Measurements from ENCODE around the gene PRKCQ.
A peak's percentile ranks its signal among the peaks of the same experiment; 100 is the strongest.

PRKCQ gene

DNA sequence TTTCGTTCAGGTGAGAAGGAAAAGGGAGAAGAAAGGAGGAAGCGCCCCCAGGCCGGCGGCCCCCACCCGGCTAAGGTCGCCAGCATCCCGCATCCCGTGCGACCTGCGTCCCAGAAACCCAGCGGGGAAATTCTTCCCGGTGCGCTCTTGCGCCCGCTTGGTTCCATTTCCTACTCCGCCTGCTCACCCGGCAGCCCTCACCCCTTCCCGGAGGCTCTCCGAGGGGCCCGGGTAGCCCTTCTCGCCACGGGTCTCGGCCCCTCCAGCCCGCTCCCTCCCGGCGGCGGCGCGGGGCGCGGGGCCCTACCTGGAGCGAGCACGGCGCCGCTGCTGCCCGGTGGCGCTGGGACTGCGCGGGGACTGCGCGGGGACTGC is at the start of gene PRKCQ:
Gene PRKCQ (minus strand): TSS at position 373 of the 375 bp plus-strand sequence. CDS start 65,141 bp downstream, outside the sequence.
- DNase-seq (ENCODE audit: low read depth): peak; percentile 27

DNA sequence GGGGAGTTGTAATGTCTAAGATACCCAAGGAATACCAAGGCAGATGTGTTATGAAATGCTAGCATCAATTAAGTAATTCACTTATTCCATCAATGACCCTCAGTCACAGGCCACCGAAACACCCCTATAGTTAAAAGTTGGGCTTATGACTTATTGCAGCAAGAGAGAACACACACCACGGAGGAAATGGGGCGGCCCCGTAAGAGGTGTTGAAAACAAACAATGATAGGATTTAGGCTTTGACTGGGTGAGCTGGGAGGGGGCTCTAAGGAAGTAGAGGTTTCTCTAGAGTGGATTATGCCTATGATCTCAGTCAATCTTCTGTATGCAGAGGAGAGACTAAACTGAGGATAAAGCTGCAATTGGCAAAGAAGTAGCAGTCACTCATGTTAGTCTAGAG is 45.4 kb upstream of the PRKCQ start:
- no peak for DNase-seq (ENCODE audit: low read depth)

DNA sequence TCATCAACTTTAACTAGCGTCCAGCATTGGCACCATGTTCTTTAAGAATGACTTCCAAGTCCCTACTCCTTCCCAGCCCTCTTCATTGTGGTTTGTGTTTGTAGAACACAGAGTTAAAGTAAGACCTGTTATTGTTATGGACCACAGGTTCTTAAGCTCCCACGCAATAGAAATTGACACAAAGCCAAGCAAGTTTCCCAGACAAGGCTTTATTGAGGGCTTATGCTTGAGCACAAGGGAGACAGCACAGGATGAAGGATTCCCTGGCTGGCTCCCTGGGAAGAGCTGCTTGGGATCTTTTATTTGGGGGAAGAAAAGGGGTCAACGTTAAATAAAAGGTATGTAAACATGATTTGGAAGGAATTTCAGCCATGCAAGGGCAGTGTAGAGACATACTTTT is 44.3 kb upstream of the PRKCQ start:
- peak; percentile 7 for DNase-seq (ENCODE audit: low read depth)

DNA sequence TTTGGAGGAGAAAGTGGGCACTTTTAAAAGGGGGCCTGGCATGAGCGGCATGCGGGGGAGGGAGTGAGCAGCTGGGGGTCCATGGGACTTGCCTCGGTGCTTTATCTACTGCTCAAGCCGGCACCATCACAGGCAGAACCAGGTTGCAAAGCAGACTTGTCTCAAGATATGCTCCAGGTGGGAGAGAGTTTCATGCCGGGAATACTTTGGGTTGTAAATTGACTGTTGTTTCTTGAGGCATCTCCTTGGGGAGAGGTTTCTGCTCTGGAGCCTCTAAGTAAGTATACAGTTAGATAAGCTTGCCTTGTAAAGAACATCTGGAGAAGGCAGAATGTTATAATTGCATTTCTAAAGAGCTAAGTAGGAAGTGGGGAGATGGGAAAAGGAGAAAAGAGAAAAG is 42.8 kb upstream of the PRKCQ start:
- no peak for DNase-seq (ENCODE audit: low read depth)

GRCh38 chr10:6621536-6621935 is 41.5 kb upstream of the PRKCQ start:
- no peak for DNase-seq (ENCODE audit: low read depth)

- no peak for DNase-seq (ENCODE audit: low read depth)
Measured at GRCh38 chr10:6619660-6620059, 39.6 kb upstream of the PRKCQ start.

DNA sequence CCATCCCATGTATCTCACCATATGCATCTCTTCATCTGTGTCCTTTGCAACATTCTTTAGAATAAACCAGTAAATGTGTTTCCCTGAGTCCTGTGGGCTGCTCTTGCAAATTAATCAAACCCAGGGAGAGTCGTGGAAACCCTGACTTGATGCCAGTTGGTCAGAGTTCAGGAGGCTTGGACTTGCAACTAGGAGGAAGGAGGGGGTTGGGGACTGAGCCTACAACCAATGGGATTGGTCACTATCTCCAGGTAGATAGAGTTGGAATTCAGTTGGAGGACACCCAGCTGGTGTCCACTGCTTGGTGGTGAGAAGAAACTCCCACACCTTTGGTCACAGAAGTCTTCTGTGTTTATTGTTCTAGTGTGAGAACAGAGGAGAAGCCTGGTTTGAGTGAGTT is 38.3 kb upstream of the PRKCQ start:
- no peak for DNase-seq (ENCODE audit: low read depth)

GRCh38 chr10:6617309-6618076 is 37.4 kb upstream of the PRKCQ start:
- no peak for DNase-seq (ENCODE audit: low read depth)

- no peak for DNase-seq (ENCODE audit: low read depth)
Measured at GRCh38 chr10:6615971-6616370, 35.9 kb upstream of the PRKCQ start.

- DNase-seq (ENCODE audit: low read depth): no peak
Measured at GRCh38 chr10:6612371-6612770, 32.3 kb upstream of the PRKCQ start.

- no peak for DNase-seq (ENCODE audit: low read depth)
Measured at GRCh38 chr10:6610647-6611046, 30.6 kb upstream of the PRKCQ start.

- DNase-seq (ENCODE audit: low read depth): no peak
Measured at GRCh38 chr10:6609625-6610024, 29.5 kb upstream of the PRKCQ start.

DNA sequence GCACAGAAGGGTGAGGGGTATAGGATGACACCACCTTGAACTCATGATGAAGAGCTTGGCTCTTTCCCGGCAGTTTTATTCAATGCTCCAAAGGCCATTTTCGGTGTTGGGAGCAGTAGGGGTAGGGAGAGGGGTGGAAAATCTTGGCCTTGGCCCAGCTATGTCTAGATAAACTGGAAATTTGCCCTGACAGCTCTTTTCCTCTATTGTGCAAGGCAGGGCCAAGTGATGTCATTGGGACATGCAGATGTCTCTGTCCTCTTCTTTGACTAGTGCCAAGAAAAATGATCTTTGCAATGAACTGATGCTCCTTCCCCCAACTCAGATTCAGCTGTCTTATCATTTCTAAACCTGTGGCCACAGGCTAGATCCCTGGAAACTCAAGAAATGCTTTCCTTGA is 27.7 kb upstream of the PRKCQ start:
- DNase-seq (ENCODE audit: low read depth): no peak

- no peak for DNase-seq (ENCODE audit: low read depth)
Measured at GRCh38 chr10:6607182-6607581, 27.1 kb upstream of the PRKCQ start.

DNA sequence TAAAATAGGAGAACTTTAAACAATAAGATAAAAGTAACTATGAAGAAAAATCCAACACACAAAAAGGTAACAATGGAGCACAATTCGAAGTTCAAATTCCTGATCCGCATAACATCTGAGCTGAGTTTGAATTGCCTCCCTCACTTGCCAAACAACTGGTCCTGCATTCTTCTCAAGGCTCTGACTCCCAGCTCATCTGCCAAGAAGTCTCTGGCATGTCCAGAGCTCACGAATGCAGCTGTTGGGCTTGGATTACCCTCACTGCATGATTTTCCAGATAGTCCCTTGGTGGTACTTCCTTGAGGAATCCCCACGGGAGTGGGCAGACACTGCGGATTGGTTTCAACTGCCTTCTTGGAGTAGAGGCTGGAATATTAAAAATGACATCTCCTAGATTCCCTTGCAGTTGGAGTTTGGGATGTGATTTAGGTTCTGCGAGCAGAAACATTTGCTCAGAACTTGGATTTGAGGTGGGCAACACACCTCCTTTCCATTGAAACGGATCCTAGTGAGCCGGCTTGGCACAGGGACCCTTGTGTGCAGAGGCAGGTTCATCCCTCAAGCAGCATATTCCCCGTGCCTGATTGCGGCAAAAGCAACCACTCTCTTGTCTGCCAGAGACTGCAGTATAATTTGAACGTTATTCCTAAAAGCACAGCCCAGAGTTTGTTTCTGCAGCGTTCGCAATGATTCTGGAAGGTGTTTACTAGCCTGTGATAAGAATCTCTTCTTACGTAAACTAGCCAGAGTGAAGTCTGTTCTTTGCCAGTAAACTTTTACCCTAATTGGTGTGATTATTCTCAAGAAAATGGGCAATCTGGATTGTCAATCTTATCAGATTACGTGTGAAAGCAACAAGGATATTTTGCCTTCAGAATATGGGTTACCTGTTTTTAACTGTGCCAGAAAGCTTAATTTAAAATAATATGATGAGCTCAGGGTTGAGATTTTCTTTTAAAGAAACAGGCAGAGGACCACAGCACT is 23.4 kb upstream of the PRKCQ start:
- no peak for DNase-seq (ENCODE audit: low read depth)

DNA sequence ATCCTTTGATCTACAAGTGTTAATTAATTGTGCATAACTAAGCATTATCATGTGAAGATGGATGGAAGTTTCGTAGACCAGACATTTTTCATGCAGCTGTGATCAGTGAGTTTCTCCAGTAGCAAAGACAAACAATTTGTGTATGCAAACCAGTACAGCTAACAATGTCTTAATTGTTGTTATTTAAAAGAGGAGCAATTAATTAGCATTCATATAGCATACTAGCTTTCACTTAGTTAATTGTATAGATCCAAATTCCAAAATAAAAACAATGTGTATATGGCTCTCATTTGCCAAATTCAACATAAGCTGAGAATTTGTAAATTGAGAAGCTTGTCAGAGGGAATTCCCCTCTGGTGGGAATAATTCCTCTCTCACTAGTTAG is 22.6 kb upstream of the PRKCQ start:
- DNase-seq (ENCODE audit: low read depth): no peak

DNA sequence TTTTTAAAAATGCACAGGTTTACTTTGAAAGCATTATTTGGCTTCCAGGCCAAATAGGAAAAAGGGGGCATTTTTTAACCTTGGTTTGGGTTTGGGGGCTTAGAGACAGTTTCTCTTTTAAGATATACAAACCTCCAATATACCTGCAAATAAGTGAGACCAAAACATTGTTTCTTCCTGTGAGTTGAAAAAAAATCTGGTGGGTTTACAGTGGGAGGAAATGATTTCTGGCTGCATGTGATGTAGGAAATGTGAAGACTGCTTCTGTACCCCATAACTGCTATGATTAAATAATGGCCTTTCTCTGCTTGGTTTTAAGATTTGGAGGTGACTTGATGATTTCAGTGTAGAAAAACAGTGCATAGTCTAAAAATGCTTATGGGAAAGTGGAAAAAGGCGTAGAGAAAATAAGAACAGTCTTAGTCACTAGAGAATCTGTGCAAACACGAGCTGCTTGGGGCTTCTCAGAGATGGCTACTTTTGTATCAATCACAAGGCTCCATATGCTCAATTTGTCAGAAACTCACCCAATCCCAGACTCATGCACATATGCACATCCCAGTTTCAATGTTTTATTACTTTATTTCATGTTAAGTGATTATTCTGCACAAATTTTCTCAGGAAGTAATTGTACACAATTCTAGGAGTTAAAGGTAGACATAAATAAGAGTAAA is 22.1 kb upstream of the PRKCQ start:
- DNase-seq (ENCODE audit: low read depth): no peak

DNA sequence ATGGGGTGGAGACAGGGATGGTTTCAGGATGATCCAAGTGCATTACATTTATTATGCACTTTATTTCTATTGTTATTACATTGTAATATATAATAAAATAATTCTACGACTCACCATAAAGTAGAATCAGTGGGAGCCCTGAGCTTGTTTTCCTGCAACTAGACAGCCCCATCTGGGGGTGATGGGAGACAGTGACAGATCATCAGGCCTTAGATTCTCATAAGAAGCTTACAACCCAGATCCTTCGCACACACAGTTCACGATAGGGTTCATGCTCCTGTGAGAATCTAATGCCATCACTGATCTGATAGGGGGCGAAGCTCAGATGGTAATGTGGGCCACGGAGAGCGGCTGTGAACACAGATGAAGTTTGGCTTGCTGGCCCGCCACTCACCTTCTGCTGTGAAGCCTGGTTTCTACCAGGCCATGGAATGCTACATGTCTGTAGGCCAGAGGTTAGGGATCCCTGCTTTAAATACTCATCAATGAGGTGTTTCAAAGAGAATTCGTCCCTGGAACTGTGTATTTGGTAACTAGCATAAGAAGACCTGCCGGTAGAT is 21.2 kb upstream of the PRKCQ start:
- DNase-seq (ENCODE audit: low read depth): no peak

DNA sequence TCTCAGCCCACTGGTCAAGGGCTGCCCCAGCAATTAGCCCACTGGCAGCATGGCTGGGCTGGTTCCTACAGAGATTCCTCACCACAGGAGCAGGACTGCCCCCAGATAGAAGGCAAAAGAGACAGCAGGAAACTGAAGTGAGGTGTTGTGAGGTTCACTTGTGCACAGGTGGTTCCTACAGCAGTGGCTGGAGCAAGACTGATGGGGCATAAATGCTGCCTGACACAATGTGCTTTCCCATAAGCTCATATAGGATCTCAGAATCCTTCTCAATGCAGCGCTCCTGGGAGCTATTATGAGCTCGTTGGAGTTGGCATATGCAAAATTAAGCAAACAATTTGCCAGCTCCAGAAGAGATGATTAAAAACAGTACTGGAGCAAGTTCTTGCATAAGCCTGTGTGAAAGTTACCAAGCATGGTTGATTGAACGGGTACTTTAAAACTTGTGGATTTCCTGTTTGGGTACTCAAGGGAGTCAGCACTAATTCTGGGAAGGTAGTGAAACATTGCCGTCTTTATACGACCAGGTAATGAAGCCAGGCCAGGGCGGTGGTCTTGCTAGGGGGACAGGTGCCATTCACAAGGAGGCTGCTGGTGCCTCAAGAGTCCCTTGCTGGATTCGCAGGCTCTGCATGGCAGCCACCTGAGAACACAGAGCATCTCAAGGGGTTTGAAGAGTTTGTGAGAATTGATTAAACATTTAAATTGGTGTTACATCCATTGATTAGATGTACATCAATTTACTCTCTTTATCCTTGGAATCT is 20.3 kb upstream of the PRKCQ start:
- DNase-seq (ENCODE audit: low read depth): no peak

- DNase-seq (ENCODE audit: low read depth): no peak
Measured at GRCh38 chr10:6598679-6599078, 18.6 kb upstream of the PRKCQ start.

GRCh38 chr10:6597478-6597877 is 17.4 kb upstream of the PRKCQ start:
- DNase-seq (ENCODE audit: low read depth): no peak

- DNase-seq (ENCODE audit: low read depth): no peak
Measured at GRCh38 chr10:6595499-6595898, 15.4 kb upstream of the PRKCQ start.
